ENCODE measurements around the gene IDH3A. TPM values are rescaled to one million over a fixed set of nuclear protein-coding genes. Genes with fewer than 3 reads are reported as not detected.

IDH3A gene
- total and polyA plus RNA-seq, 10 donors, result 27.6 to 90.7 (median 70.1) TPM

- H3K4me1 ChIP-seq, result peaks cover 10 to 70% (median 31%) of the 10 kb centered on the region in 6 donors
Observed at GRCh38 chr15:78154955-78155354, 5.8 kb downstream of the IDH3A start.

GRCh38 chr15:78155355-78155939 lies 6.3 kb downstream of the IDH3A start:
- H3K4me3 ChIP-seq, result no peak overlapping the region

More at GRCh38 chr15:78154955-78155354, 5.8 kb downstream of the IDH3A start:
- WGBS, 5 donors, result 82 to 95% (median 87%) methylated on average over 3 of the region's 3 CpGs
- intact Hi-C loops (cut with DNase I; ENCODE audit: low total_unique reads), result no loop called here
- H3K27me3 ChIP-seq (replicated peaks in 1 of 7), result no peaks in the 10 kb centered on the region
- peak overlapping the region in 4 of 8 donors; percentile 35 to 57 (median 46) for H3K27ac ChIP-seq
- peaks cover 0 to 55% (median 27%) of the 10 kb centered on the region in 6 donors for H3K36me3 ChIP-seq
- TF ChIP-seq POLR2A (IDR thresholded peaks at IDR 0.05) (no peak), CTCF (IDR thresholded peaks at IDR 0.05 in 8 of 11, conservative IDR thresholded peaks at IDR 0.05 in 3 of 11) (no peak), POLR2AphosphoS5 (IDR thresholded peaks at IDR 0.05) (no peak)
- no peak for DNase-seq
- no peaks in the 10 kb centered on the region for H3K9me3 ChIP-seq
- H3K4me3 ChIP-seq, result no peak overlapping the region

GRCh38 chr15:78156653-78157052 lies 7.5 kb downstream of the IDH3A start:
- Histone ChIP-seq H3K36me3 (peaks cover 0 to 72% (median 42%) of the 10 kb centered on the region in 6 donors), H3K9me3 (no peaks in the 10 kb centered on the region), H3K27me3 (replicated peaks in 1 of 7) (no peaks in the 10 kb centered on the region), H3K27ac (peak overlapping the region in 1 of 8 donors; percentile 57), H3K4me3 (no peak overlapping the region), H3K4me1 (peaks cover 0 to 53% (median 17%) of the 10 kb centered on the region in 6 donors)
- WGBS, 5 donors, result 80 to 92% (median 88%) methylated on average over 1 of the region's 1 CpG
- TF ChIP-seq CTCF (IDR thresholded peaks at IDR 0.05 in 8 of 11, conservative IDR thresholded peaks at IDR 0.05 in 3 of 11) (no peak), POLR2A (IDR thresholded peaks at IDR 0.05) (no peak), POLR2AphosphoS5 (IDR thresholded peaks at IDR 0.05) (no peak)
- intact Hi-C loops (cut with DNase I; ENCODE audit: low total_unique reads), result no loop called here
- DNase-seq, result no peak

More at GRCh38 chr15:78155355-78155939, 6.3 kb downstream of the IDH3A start:
- no peaks in the 10 kb centered on the region for H3K27me3 ChIP-seq (replicated peaks in 1 of 7)
- TF ChIP-seq CTCF (IDR thresholded peaks at IDR 0.05 in 8 of 11, conservative IDR thresholded peaks at IDR 0.05 in 3 of 11) (no peak), POLR2A (IDR thresholded peaks at IDR 0.05) (no peak), POLR2AphosphoS5 (IDR thresholded peaks at IDR 0.05) (no peak)
- no peaks in the 10 kb centered on the region for H3K9me3 ChIP-seq
- peaks cover 5 to 65% (median 26%) of the 10 kb centered on the region in 6 donors for H3K4me1 ChIP-seq
- intact Hi-C loops (cut with DNase I; ENCODE audit: low total_unique reads), result no loop called here
- no peak for DNase-seq
- peak overlapping the region in 5 of 8 donors; percentile 35 to 57 (median 51) for H3K27ac ChIP-seq
- WGBS, 5 donors, result 77 to 88% (median 83%) methylated on average over 4 of the region's 4 CpGs
- H3K36me3 ChIP-seq, result peaks cover 0 to 60% (median 32%) of the 10 kb centered on the region in 6 donors

GRCh38 chr15:78157203-78157602 lies 8.0 kb downstream of the IDH3A start:
- Histone ChIP-seq H3K9me3 (no peaks in the 10 kb centered on the region), H3K27me3 (replicated peaks in 1 of 7) (no peaks in the 10 kb centered on the region), H3K27ac (no peak overlapping the region), H3K4me3 (no peak overlapping the region), H3K36me3 (peaks cover 0 to 78% (median 47%) of the 10 kb centered on the region in 6 donors), H3K4me1 (peaks cover 0 to 48% (median 17%) of the 10 kb centered on the region in 6 donors)
- no peak for TF ChIP-seq POLR2A (IDR thresholded peaks at IDR 0.05)
- WGBS, 5 donors, result 41 to 76% (median 66%) methylated on average over 2 of the region's 2 CpGs
- intact Hi-C loops (cut with DNase I; ENCODE audit: low total_unique reads), result no loop called here
- no peak for DNase-seq

All from spleen (tissue), 11 donors.